Ascending aorta (tissue), 2 donors: ENCODE measurements around the gene PLAA. TPM values are rescaled to one million over a fixed set of nuclear protein-coding genes. Genes with fewer than 3 reads are reported as not detected.
A peak's percentile ranks its signal among the peaks of the same experiment; 100 is the strongest.
"Not testable (repeated sequence)": the region's sequence is repeated elsewhere in the genome, so short reads cannot be mapped to it uniquely, and the experiment has no call there.

ENCODE experiments used
- DNase-seq, 2 donors: peaks; one replicate each; pipeline ENCODE4 v3.0.0-alpha.2; 2019; ENCODE audit warnings: low spot score in 2 of 2
- H3K27ac ChIP-seq, 2 donors: fragments of 200-600 bp; sonication (generic); one replicate each; pipeline ENCODE4 v1.5.1; 2016 to 2017; ENCODE audit warnings: mild to moderate bottlenecking in 1 of 2
- H3K27me3 ChIP-seq: fragments of 200-600 bp; sonication (generic); one replicate; pipeline ENCODE4 v1.5.1; 2017
- H3K36me3 ChIP-seq, 2 donors: fragments of 200-600 bp; sonication (generic); one replicate each; pipeline ENCODE4 v1.5.1; 2016
- H3K4me1 ChIP-seq, 2 donors: fragments of 200-600 bp; sonication (generic); one replicate each; pipeline ENCODE4 v1.5.1; 2016 to 2017; ENCODE audit warnings: mild to moderate bottlenecking in 1 of 2
- H3K4me3 ChIP-seq, 2 donors: fragments of 200-600 bp; sonication (generic); one replicate each; pipeline ENCODE4 v1.5.1; 2016 to 2017; ENCODE audit warnings: mild to moderate bottlenecking in 1 of 2
- H3K9me3 ChIP-seq, 2 donors: fragments of 200-600 bp; sonication (generic); one replicate each; pipeline ENCODE4 v1.5.1; 2016
- CTCF ChIP-seq, 3 experiments: fragments of 200-600 bp in 2 of 3; fragments of 450-650 bp in 1 of 3; sonication (generic) in 2 of 3; IDR thresholded peaks; one replicate each; pipeline ENCODE4 v1.5.1; 2016 to 2019; ENCODE audit warnings: antibody characterized with exemption in 3 of 3, mild to moderate bottlenecking in 1 of 3, moderate library complexity in 1 of 3
- intact Hi-C: fragments of 100-400 bp; cut with DNase I; formaldehyde crosslinking; loops from one replicate; pipeline ENCODE4 v1.15.1; 2023
- total RNA-seq: library from RNA; depleted of rRNA; stranded (reverse); fragments of >200 nt; gene quantifications from one replicate; pipeline ENCODE4 v1.1.0, GENCODE V29; 2016

PLAA gene
- total RNA-seq, 1 donor from 2014 or later = 14.5 TPM

- intact Hi-C loops = no loop called here
- H3K36me3 ChIP-seq = peaks cover 10 to 64% of the 10 kb centered on the region in 2 donors
- H3K4me1 ChIP-seq = no peaks in the 10 kb centered on the region
- no peak for TF ChIP-seq CTCF (IDR thresholded peaks at IDR 0.05)
- no peaks in the 10 kb centered on the region for H3K27me3 ChIP-seq
- no peaks in the 10 kb centered on the region for H3K9me3 ChIP-seq
- no peak for DNase-seq
- H3K4me3 ChIP-seq = no peak overlapping the region
- no peak overlapping the region for H3K27ac ChIP-seq
These were observed 64.9 kb downstream of the PLAA start for GRCh38 chr9:26882154-26882553.

GRCh38 chr9:26880262-26880661 is 66.8 kb downstream of the PLAA start:
- Histone ChIP-seq H3K36me3 (peaks cover 10 to 59% of the 10 kb centered on the region in 2 donors), H3K4me1 (no peaks in the 10 kb centered on the region), H3K4me3 (no peak overlapping the region), H3K27me3 (no peaks in the 10 kb centered on the region), H3K9me3 (no peaks in the 10 kb centered on the region), H3K27ac (no peak overlapping the region)
- DNase-seq = no peak
- intact Hi-C loops = no loop called here
- TF ChIP-seq CTCF (IDR thresholded peaks at IDR 0.05) = no peak

- not testable (repeated sequence) for H3K4me1 ChIP-seq, H3K27ac ChIP-seq, H3K4me3 ChIP-seq, DNase-seq, H3K27me3 ChIP-seq, H3K9me3 ChIP-seq
- H3K36me3 ChIP-seq = peaks cover 5 to 30% of the 10 kb centered on the region in 2 donors
- intact Hi-C loops = loop anchor here (10.0 kb wide), 1 partner anchor 460 kb away; no protein-coding TSS in a partner anchor
These were observed 71.9 kb downstream of the PLAA start for GRCh38 chr9:26875155-26875554.

GRCh38 chr9:26870292-26870691 is 76.8 kb downstream of the PLAA start:
- Histone ChIP-seq H3K9me3 (no peaks in the 10 kb centered on the region), H3K4me1 (no peaks in the 10 kb centered on the region), H3K4me3 (no peak overlapping the region), H3K27me3 (no peaks in the 10 kb centered on the region), H3K27ac (no peak overlapping the region), H3K36me3 (peaks cover 0 to 10% of the 10 kb centered on the region in 2 donors)
- DNase-seq = no peak
- no peak for TF ChIP-seq CTCF (IDR thresholded peaks at IDR 0.05)
- intact Hi-C loops = loop anchor here (10.0 kb wide), 1 partner anchor 455 kb away; no protein-coding TSS in a partner anchor

- no peak overlapping the region for H3K27ac ChIP-seq
- no peaks in the 10 kb centered on the region for H3K4me1 ChIP-seq
- peaks cover 0 to 24% of the 10 kb centered on the region in 2 donors for H3K36me3 ChIP-seq
- TF ChIP-seq CTCF (IDR thresholded peaks at IDR 0.05) = no peak
- H3K27me3 ChIP-seq = no peaks in the 10 kb centered on the region
- no peaks in the 10 kb centered on the region for H3K9me3 ChIP-seq
- no peak for DNase-seq
- intact Hi-C loops = no loop called here
- no peak overlapping the region for H3K4me3 ChIP-seq
These were observed 84.0 kb downstream of the PLAA start for GRCh38 chr9:26863074-26863473.

GRCh38 chr9:26856413-26857032 is 90.5 kb downstream of the PLAA start:
- H3K4me1 ChIP-seq = no peaks in the 10 kb centered on the region
- intact Hi-C loops = no loop called here
- no peak overlapping the region for H3K4me3 ChIP-seq
- H3K9me3 ChIP-seq = no peaks in the 10 kb centered on the region
- no peak for DNase-seq
- H3K27ac ChIP-seq = no peak overlapping the region
- H3K27me3 ChIP-seq = no peaks in the 10 kb centered on the region
- TF ChIP-seq CTCF (IDR thresholded peaks at IDR 0.05) = peak in 1 of 3 experiments; percentile 12
- peaks cover 3 to 55% of the 10 kb centered on the region in 2 donors for H3K36me3 ChIP-seq

Other genes starting within 250 kb of the PLAA start
- 59.5 TPM for gene CAAP1, start 54.4 kb downstream of the PLAA start, total RNA-seq
- 5.2 TPM for gene IFT74, start 9.2 kb upstream of the PLAA start, total RNA-seq
- gene LRRC19, start 58.4 kb upstream of the PLAA start, total RNA-seq = not detected
- gene TEK, start 162.0 kb upstream of the PLAA start, total RNA-seq = 31.8 TPM